Suppressor macrophage treated with lipopolysaccharide for 1 hour (primary cell): ENCODE data around the gene TRAPPC12.

Source experiments
- DNase-seq, 3 donors: peaks; one replicate each; pipeline ENCODE4 v3.0.0-alpha.2; 2020 to 2022

The TRAPPC12 gene

GRCh38 chr2:3470856-3471737, 91.6 kb downstream of the TRAPPC12 start:
- DNase-seq: no peak

- DNase-seq: no peak
Observed at GRCh38 chr2:3472296-3472695, 92.8 kb downstream of the TRAPPC12 start.

GRCh38 chr2:3472966-3473365, 93.5 kb downstream of the TRAPPC12 start:
- DNase-seq: no peak

- no peak for DNase-seq
Observed at GRCh38 chr2:3475771-3476170, 96.3 kb downstream of the TRAPPC12 start.

- no peak for DNase-seq
Observed at GRCh38 chr2:3476321-3476984, 97.0 kb downstream of the TRAPPC12 start.

GRCh38 chr2:3476985-3477327, 97.5 kb downstream of the TRAPPC12 start:
- DNase-seq: no peak

- no peak for DNase-seq
Observed at GRCh38 chr2:3478846-3479385, 99.4 kb downstream of the TRAPPC12 start.

GRCh38 chr2:3479430-3480320, 100.2 kb downstream of the TRAPPC12 start:
- no peak for DNase-seq

- no peak for DNase-seq
Observed at GRCh38 chr2:3480352-3481010, 101.0 kb downstream of the TRAPPC12 start.

GRCh38 chr2:3481011-3481400, 101.5 kb downstream of the TRAPPC12 start:
- no peak for DNase-seq

GRCh38 chr2:3481736-3482362, 102.4 kb downstream of the TRAPPC12 start:
- DNase-seq: no peak

- DNase-seq: no peak
Observed at GRCh38 chr2:3482363-3482821, 102.9 kb downstream of the TRAPPC12 start.

- DNase-seq: no peak
Observed at GRCh38 chr2:3483227-3483985, 103.9 kb downstream of the TRAPPC12 start.

GRCh38 chr2:3483986-3484960, 104.8 kb downstream of the TRAPPC12 start:
- no peak for DNase-seq

GRCh38 chr2:3485166-3485565, 105.7 kb downstream of the TRAPPC12 start:
- no peak for DNase-seq

GRCh38 chr2:3486047-3487027, 106.8 kb downstream of the TRAPPC12 start:
- DNase-seq: no peak

GRCh38 chr2:3487028-3487425, 107.5 kb downstream of the TRAPPC12 start:
- DNase-seq: no peak

- DNase-seq: no peak
Observed at GRCh38 chr2:3487432-3487831, 107.9 kb downstream of the TRAPPC12 start.
